ENCODE measurements around the gene GAS7.

GAS7 gene

DNA sequence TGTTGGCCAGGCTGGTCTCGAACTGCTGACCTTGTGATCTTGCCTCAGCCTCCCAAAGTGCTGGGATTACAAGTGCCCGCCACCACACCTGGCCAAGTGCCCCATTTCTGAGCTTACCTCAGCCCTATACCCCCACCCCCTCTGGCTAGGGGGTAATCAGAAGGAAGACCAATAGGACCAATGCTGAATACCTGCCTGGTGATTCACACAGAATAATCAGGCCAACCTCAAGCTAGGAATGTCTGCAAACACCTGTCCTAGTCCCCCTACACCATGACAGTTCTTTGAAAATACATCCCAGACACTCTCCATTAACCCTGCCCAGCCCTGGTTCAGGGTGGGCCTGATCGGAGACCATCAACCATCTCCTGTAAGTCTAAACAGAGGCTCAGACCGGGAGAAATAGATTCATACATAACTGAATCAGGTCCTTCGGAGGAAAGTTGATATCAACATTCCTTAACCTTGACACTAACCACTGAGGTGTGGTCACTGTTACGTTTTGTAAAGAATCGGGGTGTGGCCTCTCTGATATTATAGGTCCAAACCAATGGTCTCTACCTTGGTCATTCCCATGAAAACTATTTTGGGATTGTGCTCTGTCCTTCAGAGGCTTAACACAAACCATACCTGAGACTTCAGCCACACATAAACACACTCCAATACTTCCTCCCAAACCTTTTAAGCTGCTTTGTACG, 130.8 kb downstream of the GAS7 start:
- no peak overlapping the region for H3K4me3 ChIP-seq (ENCODE audit: low read length)
- DNase-seq (ENCODE audit: low read depth), result no peak
- TF ChIP-seq, protein P1, sequence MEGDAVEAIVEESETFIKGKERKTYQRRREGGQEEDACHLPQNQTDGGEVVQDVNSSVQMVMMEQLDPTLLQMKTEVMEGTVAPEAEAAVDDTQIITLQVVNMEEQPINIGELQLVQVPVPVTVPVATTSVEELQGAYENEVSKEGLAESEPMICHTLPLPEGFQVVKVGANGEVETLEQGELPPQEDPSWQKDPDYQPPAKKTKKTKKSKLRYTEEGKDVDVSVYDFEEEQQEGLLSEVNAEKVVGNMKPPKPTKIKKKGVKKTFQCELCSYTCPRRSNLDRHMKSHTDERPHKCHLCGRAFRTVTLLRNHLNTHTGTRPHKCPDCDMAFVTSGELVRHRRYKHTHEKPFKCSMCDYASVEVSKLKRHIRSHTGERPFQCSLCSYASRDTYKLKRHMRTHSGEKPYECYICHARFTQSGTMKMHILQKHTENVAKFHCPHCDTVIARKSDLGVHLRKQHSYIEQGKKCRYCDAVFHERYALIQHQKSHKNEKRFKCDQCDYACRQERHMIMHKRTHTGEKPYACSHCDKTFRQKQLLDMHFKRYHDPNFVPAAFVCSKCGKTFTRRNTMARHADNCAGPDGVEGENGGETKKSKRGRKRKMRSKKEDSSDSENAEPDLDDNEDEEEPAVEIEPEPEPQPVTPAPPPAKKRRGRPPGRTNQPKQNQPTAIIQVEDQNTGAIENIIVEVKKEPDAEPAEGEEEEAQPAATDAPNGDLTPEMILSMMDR (IDR thresholded peaks at IDR 0.05; ENCODE audit: insufficient read depth, low read depth, low read length, missing control alignments), result no peak

- no peak overlapping the region for H3K4me3 ChIP-seq (ENCODE audit: low read length)
- DNase-seq (ENCODE audit: low read depth), result no peak
- TF ChIP-seq, protein P1 (IDR thresholded peaks at IDR 0.05; ENCODE audit: insufficient read depth, low read depth, low read length, missing control alignments), result no peak
Measured at GRCh38 chr17:10064536-10064935, 133.9 kb downstream of the GAS7 start.

DNA sequence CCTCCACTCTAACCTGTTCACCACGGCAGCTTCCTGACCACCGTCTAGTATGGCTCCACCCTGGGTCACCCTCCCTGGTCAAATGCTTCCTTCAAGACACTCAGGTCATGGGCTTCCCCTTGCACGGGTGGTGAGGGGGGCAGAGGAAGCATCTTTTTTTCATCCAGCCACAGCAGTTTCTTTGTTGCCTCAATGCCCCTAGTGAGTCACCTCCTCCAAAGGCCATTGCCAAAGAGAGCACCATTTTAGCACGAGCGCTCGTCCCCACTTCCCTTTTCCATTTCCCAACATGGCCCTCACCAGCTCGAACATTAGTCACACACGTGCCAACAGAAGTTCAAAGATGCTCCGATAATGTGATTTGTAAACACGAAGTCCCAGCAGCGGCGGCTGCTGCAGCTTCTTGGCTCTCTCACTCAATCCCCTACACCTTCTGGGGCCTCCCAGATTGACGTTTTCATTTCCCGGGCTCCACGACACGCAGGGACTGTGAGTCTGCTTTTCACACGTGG, 134.6 kb downstream of the GAS7 start:
- DNase-seq (ENCODE audit: low read depth), result no peak
- TF ChIP-seq, protein P1 (IDR thresholded peaks at IDR 0.05; ENCODE audit: insufficient read depth, low read depth, low read length, missing control alignments), result no peak
- H3K4me3 ChIP-seq (ENCODE audit: low read length), result no peak overlapping the region

- no peak overlapping the region for H3K4me3 ChIP-seq (ENCODE audit: low read length)
- TF ChIP-seq, protein P1 (IDR thresholded peaks at IDR 0.05; ENCODE audit: insufficient read depth, low read depth, low read length, missing control alignments), result no peak
- DNase-seq (ENCODE audit: low read depth), result no peak
Measured at GRCh38 chr17:10062691-10063385, 135.6 kb downstream of the GAS7 start.

GRCh38 chr17:10061111-10061845, 137.1 kb downstream of the GAS7 start:
- no peak overlapping the region for H3K4me3 ChIP-seq (ENCODE audit: low read length)
- DNase-seq (ENCODE audit: low read depth), result no peak
- TF ChIP-seq, protein P1 (IDR thresholded peaks at IDR 0.05; ENCODE audit: insufficient read depth, low read depth, low read length, missing control alignments), result no peak

GRCh38 chr17:10060526-10060925, 137.9 kb downstream of the GAS7 start:
- H3K4me3 ChIP-seq (ENCODE audit: low read length), result no peak overlapping the region
- DNase-seq (ENCODE audit: low read depth), result no peak
- TF ChIP-seq, protein P1 (IDR thresholded peaks at IDR 0.05; ENCODE audit: insufficient read depth, low read depth, low read length, missing control alignments), result no peak
